Heart left ventricle (tissue), 16 donors: ENCODE measurements around the gene PHGDH. TPM values are rescaled to one million over a fixed set of nuclear protein-coding genes. Genes with fewer than 3 reads are reported as not detected.

ENCODE experiments used
- ATAC-seq, 4 donors: fragments of 200-7000 bp; cut with Tn5 transposase; one replicate each; pipeline ENCODE4 v1.9.1; 2020 to 2022; ENCODE audit warnings: moderate library complexity in 4 of 4, mild to moderate bottlenecking in 3 of 4, moderate number of reproducible peaks in 1 of 4
- DNase-seq, 5 donors: peaks; one replicate each; pipeline ENCODE4 v3.0.0-alpha.2; 2020
- H3K27ac ChIP-seq, 12 donors: fragments of 200-600 bp; sonication (generic) in 4 of 12; one replicate each; pipeline versions ENCODE4 v1.5.0 to v1.8.0; 2016 to 2022; ENCODE audit warnings: mild to moderate bottlenecking in 2 of 12
- H3K27me3 ChIP-seq, 9 donors: fragments of 200-600 bp; sonication (generic) in 2 of 9; one replicate each; pipeline versions ENCODE4 v1.5.1 to v1.8.0; 2016 to 2022; ENCODE audit warnings: mild to moderate bottlenecking in 3 of 9
- H3K36me3 ChIP-seq, 9 donors: fragments of 200-600 bp; sonication (generic) in 2 of 9; one replicate each; pipeline versions ENCODE4 v1.5.0 to v1.8.0; 2018 to 2022; ENCODE audit warnings: mild to moderate bottlenecking in 2 of 9
- H3K4me1 ChIP-seq, 12 donors: fragments of 200-600 bp; sonication (generic) in 4 of 12; one replicate each; pipeline versions ENCODE4 v1.5.0 to v1.8.0; 2016 to 2022; ENCODE audit warnings: mild to moderate bottlenecking in 3 of 12
- H3K4me3 ChIP-seq, 12 donors: fragments of 200-600 bp; sonication (generic) in 4 of 12; one replicate each; pipeline versions ENCODE4 v1.5.0 to v1.8.0; 2017 to 2022; ENCODE audit warnings: mild to moderate bottlenecking in 9 of 12, moderate library complexity in 4 of 12
- H3K9me3 ChIP-seq, 12 donors: fragments of 200-600 bp; sonication (generic) in 4 of 12; one replicate each; pipeline versions ENCODE4 v1.5.0 to v1.8.0; 2016 to 2022; ENCODE audit warnings: mild to moderate bottlenecking in 1 of 12
- CTCF ChIP-seq, 12 donors: fragments of 200-600 bp; sonication (generic) in 4 of 12; IDR thresholded peaks; one replicate each; pipeline versions ENCODE4 v1.5.0 to v1.8.0; 2018 to 2022; ENCODE audit warnings: antibody characterized with exemption in 12 of 12, mild to moderate bottlenecking in 5 of 12
- POLR2A ChIP-seq, 2 donors: fragments of 450-650 bp; IDR thresholded peaks; one replicate each; pipeline ENCODE4 v1.6.1; 2017; ENCODE audit warnings: antibody characterized with exemption in 2 of 2, mild to moderate bottlenecking in 2 of 2, moderate library complexity in 2 of 2
- WGBS, 4 donors: extraction: QIAGEN DNeasy Blood & Tissue Kit in 2 of 4; methylation state at CpG; one replicate each; pipeline versions ENCODE4 v1.1.5 to v1.1.7; 2013 to 2018; 5-methylcytosine and 5-hydroxymethylcytosine counted together
- intact Hi-C, 10 donors: fragments of 100-400 bp; cut with DNase I; formaldehyde crosslinking; loops; one replicate each; pipeline versions ENCODE4 v1.11.1 to v1.14.2; 2022
- polyA plus RNA-seq, 2 donors: library from polyadenylated mRNA; stranded (reverse); fragments of 200-250 nt; gene quantifications; one replicate each; pipeline ENCODE4 v1.2.3, GENCODE V29; 2013
- total RNA-seq, 9 donors: library from RNA; depleted of rRNA in 2 of 9; stranded (reverse); fragments of >200 nt in 2 of 9; fragmentation: NEBNext Ultra II Directional in 3 of 9; extraction: Animal tissue kit (Norgen Biotek cat#: 25700) in 3 of 9; gene quantifications; one replicate each; pipeline versions ENCODE4 v1.1.0 to v1.2.4, GENCODE V29; 2016 to 2023
- donor health status: ischemic (EF 13 %, LVEDD 7.1; RV severe dilation, severe dysfunction).
- donor health status: healthy with polysubstance abuse.
- donor health status: DM: no; HTN: yes; CAD: no.
- donor health status: DM: no; HTN: no; CAD: no.
- donor health status: ischemic (EF 25% LVEDD 6.9; RV normal size, moderate dysfunction).
- donor health status: ischemic (EF 25% LVEDD 5.7; RV mildly dilated, moderate dysfunction).
- donor health status: healthy.
- donor health status: DM: yes; HTN: yes; CAD: no.
- donor health status: ischemic (EF 35%, LVEDD 5.7; RV mildly dilated, moderate dysfunction).
- donor health status: nonischemic (EF 11% LVEDD 7.7; RV severe dilation, severe dysfunction).
- donor health status: DM: yes; HTN: yes; CAD: no.
- donor health status: PGD.
- donor health status: ischemic (EF 29% LVEDD 5.4; RV normal size, mild dysfunction).
- donor health status: nonischemic (EF 23%, LVEDD 6.1; RV moderate dilation, normal function).

Gene PHGDH
- total and polyA plus RNA-seq, 11 donors, result 2.8 to 39.6 (median 5.2) TPM

- intact Hi-C loops, result loop anchor here in 3 of 10 donors (2.0 to 10.0 kb wide), 3 partner anchors 60 to 130 kb away; no protein-coding TSS in a partner anchor
- no peak for DNase-seq
- TF ChIP-seq POLR2A (IDR thresholded peaks at IDR 0.05) (no peak), CTCF (IDR thresholded peaks at IDR 0.05) (no peak)
- H3K36me3 ChIP-seq, result no peaks in the 10 kb centered on the region
- 92 to 98% (median 95%) methylated on average over 1 of the region's 1 CpG for WGBS, 4 donors
- H3K4me3 ChIP-seq, result no peak overlapping the region
- H3K4me1 ChIP-seq, result peaks cover 0 to 25% (median 11%) of the 10 kb centered on the region in 12 donors
- no peak overlapping the region for H3K27ac ChIP-seq
- H3K27me3 ChIP-seq, result no peaks in the 10 kb centered on the region
- H3K9me3 ChIP-seq, result no peaks in the 10 kb centered on the region
- ATAC-seq, result no peak
Measured at GRCh38 chr1:119745034-119745433, 33.3 kb downstream of the PHGDH start.

GRCh38 chr1:119747451-119747850 lies 35.7 kb downstream of the PHGDH start:
- 62 to 80% (median 70%) methylated on average over 3 of the region's 3 CpGs for WGBS, 4 donors
- H3K9me3 ChIP-seq, result no peaks in the 10 kb centered on the region
- H3K27ac ChIP-seq, result no peak overlapping the region
- intact Hi-C loops, result loop anchor here in 2 of 10 donors (10.0 kb wide), 2 partner anchors 57 to 127 kb away; no protein-coding TSS in a partner anchor
- no peak for DNase-seq
- H3K4me1 ChIP-seq, result peaks cover 0 to 22% (median 6%) of the 10 kb centered on the region in 12 donors
- no peak for TF ChIP-seq POLR2A (IDR thresholded peaks at IDR 0.05)
- no peak for TF ChIP-seq CTCF (IDR thresholded peaks at IDR 0.05)
- no peaks in the 10 kb centered on the region for H3K27me3 ChIP-seq
- H3K36me3 ChIP-seq, result no peaks in the 10 kb centered on the region
- ATAC-seq, result no peak
- no peak overlapping the region for H3K4me3 ChIP-seq

- no peak for ATAC-seq
- H3K9me3 ChIP-seq, result no peaks in the 10 kb centered on the region
- H3K36me3 ChIP-seq, result no peaks in the 10 kb centered on the region
- DNase-seq, result no peak
- peaks cover 0 to 16% (median 3%) of the 10 kb centered on the region in 12 donors for H3K4me1 ChIP-seq
- H3K27me3 ChIP-seq, result no peaks in the 10 kb centered on the region
- no peak overlapping the region for H3K27ac ChIP-seq
- no peak overlapping the region for H3K4me3 ChIP-seq
- TF ChIP-seq CTCF (IDR thresholded peaks at IDR 0.05) (no peak), POLR2A (IDR thresholded peaks at IDR 0.05) (no peak)
- 54 to 63% (median 61%) methylated on average over 4 of the region's 4 CpGs for WGBS, 4 donors
- intact Hi-C loops, result loop anchor here in 2 of 10 donors (10.0 kb wide), 2 partner anchors 57 to 127 kb away; no protein-coding TSS in a partner anchor
Measured at GRCh38 chr1:119748040-119748439, 36.3 kb downstream of the PHGDH start.

GRCh38 chr1:119752592-119752991 lies 40.9 kb downstream of the PHGDH start:
- DNase-seq (no peak), ATAC-seq (no peak)
- WGBS, 4 donors, result 77 to 86% (median 82%) methylated on average over 4 of the region's 4 CpGs
- TF ChIP-seq CTCF (IDR thresholded peaks at IDR 0.05) (no peak), POLR2A (IDR thresholded peaks at IDR 0.05) (no peak)
- H3K27ac ChIP-seq, result no peak overlapping the region
- no peak overlapping the region for H3K4me3 ChIP-seq
- no peaks in the 10 kb centered on the region for H3K27me3 ChIP-seq
- no peaks in the 10 kb centered on the region for H3K36me3 ChIP-seq
- peaks cover 0 to 5% (median 0%) of the 10 kb centered on the region in 12 donors for H3K4me1 ChIP-seq
- intact Hi-C loops, result no loop called here
- H3K9me3 ChIP-seq, result no peaks in the 10 kb centered on the region
